H1 (cell line): ENCODE measurements around the gene CACNG4.

Source experiments
- ASH2L ChIP-seq: fragments of 200-600, 300-600 bp; sonication (generic); IDR thresholded peaks from one replicate; pipeline ENCODE4 v1.7.1; 2017; ENCODE audit warnings: low read length
- CHD1 ChIP-seq: IDR thresholded peaks from 2 replicates; pipeline ENCODE4 v1.6.1; 2012; ENCODE audit warnings: low read depth, low read length, improper control_type of control experiment
- CTCF ChIP-seq, 3 experiments: IDR thresholded peaks; 1 replicate in 2 of 3; 2 replicates in 1 of 3; pipeline versions ENCODE4 v1.5.1 to v1.6.1; 2011; ENCODE audit warnings: low read length in 3 of 3, mild to moderate bottlenecking in 3 of 3, inconsistent platforms in 2 of 3, low read depth in 1 of 3, moderate library complexity in 1 of 3; ENCODE audit not compliant: insufficient read depth in 1 of 3; ENCODE audit errors: control extremely low read depth in 1 of 3
- EGR1 ChIP-seq: IDR thresholded peaks from 2 replicates; pipeline ENCODE4 v1.6.1; 2011; ENCODE audit warnings: low read depth, low read length, borderline replicate concordance
- EZH2 ChIP-seq: fragments of 200-600 bp; sonication (generic); IDR thresholded peaks from 2 replicates; pipeline ENCODE4 v1.7.1; 2012; ENCODE audit warnings: low read depth, mild to moderate bottlenecking, moderate library complexity, low read length, inconsistent platforms; ENCODE audit not compliant: severe bottlenecking
- POLR2A ChIP-seq, 2 experiments: IDR thresholded peaks; 1 replicate in 1 of 2; 2 replicates in 1 of 2; pipeline ENCODE4 v1.6.1; 2011; ENCODE audit warnings: low read depth in 2 of 2, low read length in 2 of 2, mild to moderate bottlenecking in 2 of 2; ENCODE audit errors: control extremely low read depth in 1 of 2
- POLR2AphosphoS5 ChIP-seq: IDR thresholded peaks from 2 replicates; pipeline ENCODE4 v1.6.1; 2011; ENCODE audit warnings: low read depth, low read length
- RAD21 ChIP-seq, 2 experiments: IDR thresholded peaks in 1 of 2; conservative IDR thresholded peaks in 1 of 2; 2 replicates each; pipeline ENCODE4 v1.6.1; 2011; ENCODE audit warnings: low read depth in 2 of 2, low read length in 2 of 2, improper control_type of control experiment in 1 of 2, inconsistent platforms in 1 of 2, mild to moderate bottlenecking in 1 of 2, moderate library complexity in 1 of 2
- RXRA ChIP-seq: IDR thresholded peaks from 2 replicates; pipeline ENCODE4 v1.6.1; 2011; ENCODE audit warnings: low read depth, mild to moderate bottlenecking, low read length, moderate library complexity; ENCODE audit not compliant: insufficient read depth
- SUZ12 ChIP-seq: fragments of 200-600 bp; sonication (generic); IDR thresholded peaks from 2 replicates; pipeline ENCODE4 v1.6.1; 2012; ENCODE audit warnings: mild to moderate bottlenecking, inconsistent platforms, low read length, moderate library complexity, mixed read lengths

DNA sequence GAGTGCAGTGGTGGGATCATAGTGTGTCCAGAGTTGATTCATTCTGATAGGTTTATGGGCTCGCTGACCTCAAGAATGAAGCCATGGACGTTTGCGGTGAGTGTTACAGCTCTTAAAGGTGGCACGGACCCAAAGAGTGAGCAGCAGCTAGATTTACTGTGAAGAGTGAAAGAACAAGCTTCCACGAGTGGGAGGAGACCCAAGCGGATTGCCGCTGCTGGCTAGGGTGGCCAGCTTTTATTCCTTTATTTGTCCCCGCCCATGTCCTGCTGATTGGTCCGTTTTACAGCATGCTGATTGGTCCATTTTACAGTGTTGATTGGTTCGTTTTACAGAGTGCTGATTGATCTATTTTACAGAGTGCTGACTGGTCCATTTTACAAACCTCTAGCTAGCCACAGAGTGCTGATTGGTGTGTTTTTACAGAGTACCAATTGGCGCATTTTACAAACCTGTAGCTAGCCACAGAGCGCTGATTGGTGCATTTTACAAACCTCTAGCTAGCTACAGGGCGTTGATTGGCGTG lies 17.5 kb downstream of the CACNG4 start:
- TF ChIP-seq ASH2L (no peak), CTCF (IDR thresholded peaks at IDR 0.05; ENCODE audit: control extremely low read depth in 1 of 3, insufficient read depth in 1 of 3, low read depth in 1 of 3, low read length in 3 of 3) (no peak), EGR1 (no peak), SUZ12 (no peak), RXRA (no peak), POLR2AphosphoS5 (no peak), EZH2 (no peak), CHD1 (no peak), RAD21 (IDR thresholded peaks at IDR 0.05 in 1 of 2, conservative IDR thresholded peaks at IDR 0.05 in 1 of 2; ENCODE audit: low read depth in 2 of 2, low read length in 2 of 2) (no peak), POLR2A (IDR thresholded peaks at IDR 0.05; ENCODE audit: control extremely low read depth in 1 of 2, low read depth in 2 of 2, low read length in 2 of 2) (no peak)
